NT2/D1 (cell line): ENCODE results near the gene ATP10A.

Source experiments
- DNase-seq: peaks from one replicate; pipeline ENCODE4 v3.0.0-alpha.2; 2011; ENCODE audit warnings: low read depth, low spot score
- H3K27me3 ChIP-seq: 2 replicates; pipeline ENCODE4 v1.6.0; 2011; ENCODE audit warnings: mild to moderate bottlenecking; ENCODE audit not compliant: insufficient read length, insufficient read depth
- H3K36me3 ChIP-seq: 2 replicates; pipeline ENCODE4 v1.6.1; 2011; ENCODE audit warnings: mild to moderate bottlenecking, low read length, mixed read lengths; ENCODE audit not compliant: insufficient read depth, insufficient read length
- H3K4me1 ChIP-seq: 2 replicates; pipeline ENCODE4 v1.5.1; 2011; ENCODE audit not compliant: insufficient read depth, insufficient read length
- H3K4me3 ChIP-seq: 2 replicates; pipeline ENCODE4 v1.5.1; 2011; ENCODE audit warnings: low read depth; ENCODE audit not compliant: insufficient read length
- H3K9ac ChIP-seq: 2 replicates; pipeline ENCODE4 v1.6.0; 2011; ENCODE audit warnings: low read depth; ENCODE audit not compliant: insufficient read length
- H3K9me3 ChIP-seq: 2 replicates; pipeline ENCODE4 v1.5.1; 2011; ENCODE audit warnings: mild to moderate bottlenecking, low read length; ENCODE audit not compliant: insufficient read depth
- SUZ12 ChIP-seq: IDR thresholded peaks from 2 replicates; pipeline ENCODE4 v1.6.1; 2011; ENCODE audit not compliant: insufficient read length, insufficient read depth; ENCODE audit errors: extremely low read depth
- YY1 ChIP-seq: IDR thresholded peaks from 2 replicates; pipeline ENCODE4 v1.6.1; 2011; ENCODE audit not compliant: insufficient read length, insufficient read depth
- ZNF274 ChIP-seq: IDR thresholded peaks from 2 replicates; pipeline ENCODE4 v1.6.1; 2011; ENCODE audit warnings: mild to moderate bottlenecking, low read depth, low read length

Gene ATP10A

GRCh38 chr15:25701721-25702465 is 161.2 kb downstream of the ATP10A start:
- H3K4me1 ChIP-seq, result no peaks in the 10 kb centered on the region
- TF ChIP-seq SUZ12 (no peak), YY1 (no peak), ZNF274 (no peak)
- no peak for DNase-seq

GRCh38 chr15:25700916-25701315 is 162.2 kb downstream of the ATP10A start:
- no peak for DNase-seq
- TF ChIP-seq ZNF274, result no peak
- TF ChIP-seq SUZ12, result no peak
- TF ChIP-seq YY1, result no peak

More at GRCh38 chr15:25701721-25702465, 161.2 kb downstream of the ATP10A start:
- Histone ChIP-seq H3K9me3 (no peaks in the 10 kb centered on the region), H3K4me3 (no peak overlapping the region), H3K36me3 (no peaks in the 10 kb centered on the region), H3K9ac (no peak overlapping the region), H3K27me3 (no peaks in the 10 kb centered on the region)

GRCh38 chr15:25697586-25697985 is 165.5 kb downstream of the ATP10A start:
- no peak for DNase-seq
- no peak overlapping the region for H3K4me3 ChIP-seq
- no peaks in the 10 kb centered on the region for H3K9me3 ChIP-seq
- H3K36me3 ChIP-seq, result no peaks in the 10 kb centered on the region
- TF ChIP-seq YY1, result no peak
- no peak for TF ChIP-seq SUZ12
- no peak for TF ChIP-seq ZNF274
- peaks cover 2% of the 10 kb centered on the region for H3K4me1 ChIP-seq
- no peak overlapping the region for H3K9ac ChIP-seq
- no peaks in the 10 kb centered on the region for H3K27me3 ChIP-seq

More at GRCh38 chr15:25700916-25701315, 162.2 kb downstream of the ATP10A start:
- Histone ChIP-seq H3K4me3 (no peak overlapping the region), H3K36me3 (no peaks in the 10 kb centered on the region), H3K27me3 (no peaks in the 10 kb centered on the region), H3K9ac (no peak overlapping the region), H3K9me3 (no peaks in the 10 kb centered on the region), H3K4me1 (peaks cover under 1% of the 10 kb centered on the region)

GRCh38 chr15:25695875-25696760 is 167.0 kb downstream of the ATP10A start:
- Histone ChIP-seq H3K9me3 (no peaks in the 10 kb centered on the region), H3K36me3 (no peaks in the 10 kb centered on the region), H3K4me3 (no peak overlapping the region), H3K27me3 (no peaks in the 10 kb centered on the region), H3K4me1 (peaks cover 2% of the 10 kb centered on the region), H3K9ac (no peak overlapping the region)
- TF ChIP-seq SUZ12 (no peak), ZNF274 (no peak), YY1 (no peak)
- no peak for DNase-seq

GRCh38 chr15:25694823-25695312 is 168.3 kb downstream of the ATP10A start:
- Histone ChIP-seq H3K9me3 (no peaks in the 10 kb centered on the region), H3K36me3 (no peaks in the 10 kb centered on the region), H3K4me1 (peaks cover 2% of the 10 kb centered on the region), H3K4me3 (no peak overlapping the region), H3K27me3 (no peaks in the 10 kb centered on the region), H3K9ac (no peak overlapping the region)
- TF ChIP-seq ZNF274, result no peak
- TF ChIP-seq YY1, result no peak
- TF ChIP-seq SUZ12, result no peak
- no peak for DNase-seq

- TF ChIP-seq YY1 (no peak), ZNF274 (no peak)
- no peaks in the 10 kb centered on the region for H3K36me3 ChIP-seq
- peaks cover 5% of the 10 kb centered on the region for H3K4me1 ChIP-seq
- DNase-seq, result no peak
- no peaks in the 10 kb centered on the region for H3K9me3 ChIP-seq
- H3K9ac ChIP-seq, result no peak overlapping the region
- no peaks in the 10 kb centered on the region for H3K27me3 ChIP-seq
- H3K4me3 ChIP-seq, result no peak overlapping the region
Measured at GRCh38 chr15:25694239-25694584, 168.9 kb downstream of the ATP10A start.
